Head of caudate nucleus (tissue), 42 donors: ENCODE measurements around the gene IRX1.

Source experiments
- DNase-seq, 42 donors: peaks; one replicate each; pipeline versions ENCODE4 v3.0.0 to v3.0.0-alpha.2; 2020 to 2021; ENCODE audit warnings: mixed read lengths in 7 of 42
- intact Hi-C: fragments of 100-400 bp; cut with DNase I; formaldehyde crosslinking; loops from one replicate; pipeline ENCODE4 v1.15.0; 2022

IRX1 gene

DNA sequence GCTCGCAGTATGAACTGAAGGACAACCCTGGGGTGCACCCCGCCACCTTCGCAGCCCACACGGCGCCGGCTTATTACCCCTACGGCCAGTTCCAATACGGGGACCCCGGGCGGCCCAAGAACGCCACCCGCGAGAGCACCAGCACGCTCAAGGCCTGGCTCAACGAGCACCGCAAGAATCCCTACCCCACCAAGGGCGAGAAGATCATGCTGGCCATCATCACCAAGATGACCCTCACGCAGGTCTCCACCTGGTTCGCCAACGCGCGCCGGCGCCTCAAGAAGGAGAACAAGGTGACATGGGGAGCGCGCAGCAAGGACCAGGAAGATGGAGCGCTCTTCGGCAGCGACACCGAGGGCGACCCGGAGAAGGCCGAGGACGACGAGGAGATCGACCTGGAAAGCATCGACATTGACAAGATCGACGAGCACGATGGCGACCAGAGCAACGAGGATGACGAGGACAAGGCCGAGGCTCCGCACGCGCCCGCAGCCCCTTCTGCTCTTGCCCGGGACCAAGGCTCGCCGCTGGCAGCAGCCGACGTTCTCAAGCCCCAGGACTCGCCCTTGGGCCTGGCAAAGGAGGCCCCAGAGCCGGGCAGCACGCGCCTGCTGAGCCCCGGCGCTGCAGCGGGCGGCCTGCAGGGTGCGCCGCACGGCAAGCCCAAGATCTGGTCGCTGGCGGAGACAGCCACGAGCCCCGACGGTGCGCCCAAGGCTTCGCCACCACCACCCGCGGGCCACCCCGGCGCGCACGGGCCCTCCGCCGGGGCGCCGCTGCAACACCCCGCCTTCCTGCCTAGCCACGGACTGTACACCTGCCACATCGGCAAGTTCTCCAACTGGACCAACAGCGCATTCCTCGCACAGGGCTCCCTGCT lies 3.8 kb downstream of the IRX1 start:
- intact Hi-C loops = no loop called here
- peak in 1 of 42 donors; percentile 4 for DNase-seq

DNA sequence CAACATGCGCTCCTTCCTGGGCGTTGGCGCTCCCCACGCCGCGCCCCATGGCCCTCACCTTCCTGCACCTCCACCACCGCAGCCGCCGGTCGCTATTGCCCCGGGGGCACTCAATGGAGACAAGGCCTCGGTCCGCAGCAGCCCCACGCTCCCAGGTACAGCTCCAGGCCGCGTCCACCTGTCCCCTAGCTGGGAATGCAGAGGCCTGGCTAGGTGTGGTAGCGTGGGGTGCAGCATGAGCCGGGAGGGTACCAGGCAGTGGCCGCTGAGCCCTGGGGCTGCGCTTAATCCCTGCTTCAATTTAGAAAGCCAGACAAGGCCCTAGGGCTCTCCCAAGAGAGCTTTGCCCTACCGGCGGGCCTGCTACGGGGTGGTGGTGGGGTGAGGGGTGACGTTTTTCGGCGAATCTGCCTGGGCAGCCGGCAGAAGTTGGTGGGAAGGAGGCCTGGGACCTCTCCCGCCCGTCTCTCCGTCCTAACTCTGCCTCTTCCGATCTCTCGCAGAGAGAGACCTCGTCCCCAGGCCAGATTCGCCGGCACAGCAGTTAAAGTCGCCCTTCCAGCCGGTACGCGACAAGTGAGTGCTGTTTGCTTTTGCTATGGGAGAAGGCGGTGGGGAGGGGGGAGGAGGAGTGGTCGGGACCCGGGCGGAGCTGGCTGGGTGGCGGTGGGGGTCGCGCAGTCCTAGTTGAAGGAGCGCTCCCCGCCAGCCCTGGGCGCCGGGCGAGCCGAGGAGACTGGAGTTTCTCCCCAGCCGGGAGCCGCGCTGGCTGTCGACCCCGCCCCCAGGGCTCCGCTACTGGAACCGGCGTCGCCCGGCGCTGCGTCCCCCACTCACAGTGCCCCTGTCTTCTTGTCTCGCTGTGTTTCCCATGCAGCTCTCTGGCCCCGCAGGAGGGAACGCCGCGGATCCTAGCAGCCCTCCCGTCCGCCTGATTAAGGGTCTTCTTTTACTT lies 4.8 kb downstream of the IRX1 start:
- intact Hi-C loops = no loop called here
- peak in 1 of 42 donors; percentile 3 for DNase-seq

DNA sequence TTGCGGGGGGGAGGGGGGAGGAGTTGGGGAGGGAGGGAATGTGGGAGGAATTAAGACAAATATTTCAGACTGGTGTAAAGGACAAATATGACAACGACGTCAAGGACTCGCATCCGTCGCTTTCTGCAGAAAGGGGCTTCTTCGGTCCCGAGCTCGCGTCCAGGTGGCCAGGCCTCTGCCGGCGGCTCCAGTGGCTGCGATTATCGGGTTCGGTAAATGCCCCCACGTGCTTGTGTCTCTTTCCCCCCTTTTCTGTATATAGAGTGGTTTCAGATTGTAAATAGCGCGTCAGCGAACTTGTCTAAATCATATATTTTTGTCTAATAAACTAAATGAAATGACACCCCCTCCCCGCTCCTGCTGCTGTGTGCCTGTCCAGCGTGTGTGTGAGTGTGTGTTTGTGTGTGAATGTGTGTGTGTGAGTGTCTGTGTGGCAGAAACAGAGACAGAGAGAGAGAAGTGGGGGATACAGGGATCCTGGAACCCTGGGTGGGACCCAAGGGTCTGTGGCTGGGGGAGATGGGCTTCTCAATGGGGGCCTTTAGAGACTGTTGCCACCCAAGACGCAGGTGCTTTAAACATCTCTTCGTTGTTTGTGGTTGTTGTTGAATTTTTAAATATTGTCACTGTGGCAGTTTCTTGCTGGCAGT lies 5.6 kb downstream of the IRX1 start:
- DNase-seq = peak in 1 of 42 donors; percentile 2
- intact Hi-C loops = no loop called here

DNA sequence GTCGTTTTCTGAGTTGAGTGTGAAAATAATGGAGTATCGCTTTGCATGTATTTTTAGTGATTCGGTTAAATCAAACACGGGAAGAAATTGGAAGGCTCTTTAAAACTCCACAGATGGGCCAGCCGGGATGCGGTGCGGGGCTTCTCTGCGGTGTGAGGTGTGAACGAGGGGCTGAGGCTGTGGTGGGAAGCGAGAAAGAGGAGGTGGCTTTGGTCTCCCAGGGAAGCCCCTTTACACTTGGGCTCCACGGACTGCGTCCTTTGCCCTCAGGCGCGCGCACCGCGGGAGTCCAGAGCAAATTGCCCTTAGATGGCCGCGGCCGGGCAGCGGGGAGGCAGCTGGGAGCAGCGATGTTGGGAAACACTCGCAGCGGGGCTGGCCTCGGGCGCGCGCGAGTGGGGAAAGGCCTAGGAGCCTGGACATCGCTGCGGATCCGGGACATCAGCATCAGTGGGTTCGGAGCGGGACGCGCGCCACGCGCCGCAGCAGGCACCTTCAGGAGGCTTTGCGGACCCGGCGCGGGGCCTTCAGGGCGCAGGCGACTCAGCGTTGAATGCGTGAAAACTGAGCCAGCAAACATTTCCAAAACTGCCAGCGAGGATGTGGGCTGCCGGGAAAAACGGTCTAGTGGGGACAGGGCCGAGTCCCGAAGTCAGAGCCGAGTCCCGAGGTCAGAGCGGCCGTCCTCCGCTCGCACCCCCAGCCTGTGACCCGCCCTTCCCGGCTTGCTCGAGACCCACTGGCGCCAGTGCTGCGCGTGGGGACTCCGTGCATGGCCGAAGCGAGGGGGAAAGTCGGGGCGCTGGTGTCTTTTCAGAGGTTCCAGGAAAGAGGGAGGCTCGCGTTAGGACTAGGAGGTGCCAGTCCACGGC lies 6.5 kb downstream of the IRX1 start:
- peak in 2 of 42 donors; percentile 22 to 42 for DNase-seq
- intact Hi-C loops = no loop called here

DNA sequence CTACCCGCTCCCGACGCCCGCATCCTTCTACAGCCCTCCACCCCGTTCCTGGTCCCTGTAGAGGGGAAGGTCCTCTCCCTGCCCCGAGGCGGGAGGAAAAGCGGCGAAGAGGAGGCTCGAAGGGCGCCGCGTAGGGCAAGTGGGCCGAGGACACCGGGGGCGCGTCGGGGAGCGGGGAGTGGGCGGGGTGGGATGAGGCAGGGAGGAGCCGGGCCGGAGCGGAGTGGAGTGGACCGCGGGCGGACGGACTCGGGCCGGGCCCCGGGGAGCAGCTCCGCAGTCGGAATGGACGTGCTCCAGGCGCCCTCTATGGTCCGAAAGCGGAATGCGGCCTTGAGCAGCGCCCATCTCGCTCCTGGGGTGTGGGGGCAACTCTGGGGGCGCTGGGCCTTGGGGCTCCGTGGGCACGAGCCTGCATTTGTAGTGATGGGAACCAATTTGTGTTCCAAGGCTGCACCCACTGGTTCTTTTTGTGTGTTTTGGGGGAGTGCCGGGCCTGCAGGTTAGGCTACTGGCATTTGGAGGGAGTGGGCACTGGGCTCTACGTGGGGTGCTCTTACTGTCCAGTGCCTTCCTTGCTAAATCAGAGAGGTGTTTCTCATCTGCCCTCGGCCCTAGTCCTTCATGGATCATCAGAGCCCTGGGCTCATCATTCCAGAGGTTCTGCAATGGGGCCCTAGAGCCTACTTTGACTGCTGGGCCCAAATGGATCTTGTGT lies 7.3 kb downstream of the IRX1 start:
- DNase-seq = peak in 33 of 42 donors; percentile 5 to 82 (median 53)
- intact Hi-C loops = no loop called here

DNA sequence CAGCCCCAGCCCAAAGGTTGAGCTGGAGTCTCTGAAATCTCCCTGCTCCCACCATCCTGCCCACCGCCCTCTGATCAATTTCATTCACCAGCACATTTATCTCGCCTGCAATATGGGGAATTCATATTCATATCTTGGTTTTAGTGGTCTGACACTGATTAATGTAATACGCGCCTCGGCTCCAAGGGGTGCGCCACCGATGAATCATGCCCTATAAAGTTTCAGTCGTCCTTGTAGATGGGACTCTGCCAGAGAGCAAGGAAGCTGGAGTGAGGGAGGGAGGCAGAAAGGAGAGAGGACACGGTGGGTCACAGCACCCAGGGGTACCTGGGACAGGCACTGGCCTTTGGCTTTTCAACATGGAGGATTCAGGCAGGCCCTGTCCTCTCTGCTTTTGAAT lies 8.9 kb downstream of the IRX1 start:
- DNase-seq = peak in 1 of 42 donors; percentile 3
- intact Hi-C loops = no loop called here

GRCh38 chr5:3605298-3606010 lies 9.8 kb downstream of the IRX1 start:
- intact Hi-C loops = no loop called here
- peak in 3 of 42 donors; percentile 3 to 22 (median 19) for DNase-seq

- DNase-seq = peak in 3 of 42 donors; percentile 17 to 26 (median 23)
- intact Hi-C loops = no loop called here
These were observed 10.6 kb downstream of the IRX1 start for GRCh38 chr5:3606121-3606831.

DNA sequence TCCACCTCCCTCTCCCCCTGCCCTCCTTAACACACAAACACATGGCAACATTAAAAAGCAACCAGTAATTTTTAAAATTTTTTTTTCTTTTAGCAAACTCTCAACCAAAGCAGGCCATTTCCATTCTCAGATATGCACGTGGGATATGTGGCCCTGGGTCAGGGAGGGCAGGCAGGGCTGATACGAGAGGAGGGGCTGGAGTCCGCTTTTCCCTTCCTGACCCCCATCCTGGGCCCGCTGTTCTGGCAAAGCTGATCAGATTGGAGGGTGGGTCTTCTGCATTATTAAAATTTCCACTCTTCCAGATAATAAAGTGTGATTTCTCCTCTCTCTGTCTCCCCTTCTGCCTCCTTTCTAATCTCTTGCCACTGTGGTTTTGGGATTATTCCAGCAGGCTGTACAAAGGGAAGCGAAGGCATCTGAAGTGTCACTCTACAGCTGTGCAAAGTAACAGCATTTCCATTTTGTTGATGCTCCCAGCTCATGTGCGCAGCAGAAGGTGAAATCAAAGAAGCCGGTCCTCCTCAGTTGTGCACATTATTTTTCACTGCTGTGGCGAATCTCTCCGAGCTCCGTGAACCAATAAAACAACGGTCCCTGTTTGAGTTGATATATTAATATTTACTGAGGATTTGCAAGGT lies 12.0 kb downstream of the IRX1 start:
- intact Hi-C loops = no loop called here

GRCh38 chr5:3609120-3609681 lies 13.6 kb downstream of the IRX1 start:
- DNase-seq = peak in 3 of 42 donors; percentile 11 to 26 (median 15)

More for the DNA sequence above, 12.0 kb downstream of the IRX1 start:
- DNase-seq = peak in 2 of 42 donors; percentile 5 to 16

GRCh38 chr5:3612591-3613042 lies 17.0 kb downstream of the IRX1 start:
- peak in 3 of 42 donors; percentile 25 to 57 (median 54) for DNase-seq
- intact Hi-C loops = no loop called here

More at GRCh38 chr5:3609120-3609681, 13.6 kb downstream of the IRX1 start:
- intact Hi-C loops = no loop called here

DNA sequence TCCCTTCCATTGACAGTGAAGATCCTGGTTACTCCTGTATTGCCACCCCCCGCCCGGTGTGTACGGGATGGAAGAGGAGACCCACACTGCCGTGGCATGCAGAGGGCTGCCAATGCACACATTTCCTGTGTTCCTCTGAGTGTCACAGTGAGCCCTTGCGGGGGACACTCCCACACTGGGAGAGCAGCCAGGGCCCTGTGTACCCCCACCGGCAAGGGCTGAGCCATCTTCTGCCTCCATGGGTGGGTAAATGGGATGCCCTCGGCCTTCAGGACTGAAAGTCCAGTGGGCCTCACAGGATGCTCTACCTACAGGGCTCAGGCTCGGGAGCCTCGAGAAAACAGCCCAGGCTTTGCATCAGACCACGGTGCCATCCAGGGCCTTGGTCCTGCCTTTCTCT lies 18.1 kb downstream of the IRX1 start:
- DNase-seq = no peak
- intact Hi-C loops = no loop called here

DNA sequence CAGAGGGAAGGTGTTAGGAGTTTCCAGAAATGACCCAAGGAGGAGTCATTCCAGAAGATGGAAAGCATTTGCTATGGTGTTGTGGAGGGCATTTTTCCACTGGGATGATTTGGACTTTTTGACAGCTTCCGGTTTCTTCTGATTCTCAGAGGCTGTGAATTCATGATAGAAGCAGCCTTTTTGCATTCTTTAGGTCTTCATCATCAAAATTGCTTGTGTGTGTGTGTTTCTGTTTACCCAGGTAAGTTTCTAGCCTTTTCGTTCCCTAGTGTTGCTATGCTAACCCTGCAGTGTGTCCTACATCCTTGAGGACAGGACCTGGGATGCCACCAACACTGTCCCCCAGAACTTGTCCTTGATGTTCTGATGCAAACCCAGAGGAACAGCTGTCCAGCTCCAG lies 19.6 kb downstream of the IRX1 start:
- DNase-seq = no peak
- intact Hi-C loops = no loop called here

DNA sequence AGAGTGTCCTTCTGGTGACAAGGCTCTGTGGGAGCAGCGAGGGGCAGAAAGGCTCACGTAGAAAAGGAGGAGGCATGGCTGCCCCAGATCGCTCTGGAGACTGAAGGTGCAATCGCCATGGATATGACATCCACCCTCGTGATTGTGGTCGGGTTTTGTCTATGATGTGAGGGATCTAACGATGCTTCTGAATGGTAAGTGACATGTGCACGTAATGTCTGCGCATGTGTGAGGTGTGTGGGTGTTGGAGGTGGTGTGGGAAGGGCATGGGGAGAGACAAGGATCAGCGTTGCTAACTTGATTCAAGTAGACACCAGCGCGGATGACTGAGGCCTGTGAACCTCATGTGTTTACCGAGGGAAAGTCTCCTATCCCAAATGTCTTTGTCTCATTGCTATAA lies 20.2 kb downstream of the IRX1 start:
- DNase-seq = no peak
- intact Hi-C loops = no loop called here

- DNase-seq = no peak
- intact Hi-C loops = no loop called here
These were observed 23.9 kb downstream of the IRX1 start for GRCh38 chr5:3619579-3619978.
